Measurements from ENCODE around the gene CDC40.

The CDC40 gene

GRCh38 chr6:110188791-110189190, 8.6 kb downstream of the CDC40 start:
- Mint-ChIP-seq H3K4me3 (no peak overlapping the region), H3K4me1 (peaks cover 11% of the 10 kb centered on the region), H3K27me3 (no peaks in the 10 kb centered on the region), H3K9me3 (no peaks in the 10 kb centered on the region), H3K36me3 (peaks cover 5% of the 10 kb centered on the region), H3K27ac (no peak overlapping the region)
- no peak for ATAC-seq

GRCh38 chr6:110190726-110191125, 10.5 kb downstream of the CDC40 start:
- Mint-ChIP-seq H3K27me3 (no peaks in the 10 kb centered on the region), H3K9me3 (no peaks in the 10 kb centered on the region), H3K27ac (no peak overlapping the region), H3K4me3 (no peak overlapping the region), H3K36me3 (peaks cover 12% of the 10 kb centered on the region), H3K4me1 (peaks cover 10% of the 10 kb centered on the region)
- no peak for ATAC-seq

GRCh38 chr6:110191477-110191876, 11.2 kb downstream of the CDC40 start:
- no peaks in the 10 kb centered on the region for H3K9me3 Mint-ChIP-seq
- H3K27me3 Mint-ChIP-seq: no peaks in the 10 kb centered on the region
- H3K4me3 Mint-ChIP-seq: no peak overlapping the region
- peaks cover 12% of the 10 kb centered on the region for H3K36me3 Mint-ChIP-seq
- no peak for ATAC-seq
- H3K27ac Mint-ChIP-seq: no peak overlapping the region
- peaks cover 6% of the 10 kb centered on the region for H3K4me1 Mint-ChIP-seq

GRCh38 chr6:110195639-110196038, 15.4 kb downstream of the CDC40 start:
- H3K4me1 Mint-ChIP-seq: peaks cover 8% of the 10 kb centered on the region
- no peaks in the 10 kb centered on the region for H3K9me3 Mint-ChIP-seq
- H3K27me3 Mint-ChIP-seq: no peaks in the 10 kb centered on the region
- no peak overlapping the region for H3K4me3 Mint-ChIP-seq
- no peak overlapping the region for H3K27ac Mint-ChIP-seq
- peaks cover 23% of the 10 kb centered on the region for H3K36me3 Mint-ChIP-seq
- no peak for ATAC-seq

GRCh38 chr6:110196874-110197273, 16.6 kb downstream of the CDC40 start:
- H3K36me3 Mint-ChIP-seq: peaks cover 23% of the 10 kb centered on the region
- H3K27me3 Mint-ChIP-seq: no peaks in the 10 kb centered on the region
- H3K9me3 Mint-ChIP-seq: no peaks in the 10 kb centered on the region
- no peak overlapping the region for H3K4me3 Mint-ChIP-seq
- peaks cover 10% of the 10 kb centered on the region for H3K4me1 Mint-ChIP-seq
- no peak for ATAC-seq
- H3K27ac Mint-ChIP-seq: no peak overlapping the region

- H3K4me3 Mint-ChIP-seq: no peak overlapping the region
- H3K9me3 Mint-ChIP-seq: no peaks in the 10 kb centered on the region
- H3K4me1 Mint-ChIP-seq: peaks cover 16% of the 10 kb centered on the region
- no peak overlapping the region for H3K27ac Mint-ChIP-seq
- H3K27me3 Mint-ChIP-seq: no peaks in the 10 kb centered on the region
- peaks cover 21% of the 10 kb centered on the region for H3K36me3 Mint-ChIP-seq
- no peak for ATAC-seq
Observed at GRCh38 chr6:110198561-110198960, 18.3 kb downstream of the CDC40 start.

GRCh38 chr6:110201151-110201884, 21.1 kb downstream of the CDC40 start:
- ATAC-seq: no peak
- no peaks in the 10 kb centered on the region for H3K9me3 Mint-ChIP-seq
- peaks cover 32% of the 10 kb centered on the region for H3K4me1 Mint-ChIP-seq
- no peak overlapping the region for H3K27ac Mint-ChIP-seq
- H3K4me3 Mint-ChIP-seq: no peak overlapping the region
- no peaks in the 10 kb centered on the region for H3K27me3 Mint-ChIP-seq
- H3K36me3 Mint-ChIP-seq: peaks cover 11% of the 10 kb centered on the region

- Mint-ChIP-seq H3K36me3 (peaks cover 21% of the 10 kb centered on the region), H3K27ac (no peak overlapping the region), H3K4me1 (peaks cover 29% of the 10 kb centered on the region), H3K9me3 (no peaks in the 10 kb centered on the region), H3K27me3 (no peaks in the 10 kb centered on the region), H3K4me3 (no peak overlapping the region)
- ATAC-seq: no peak
Observed at GRCh38 chr6:110207652-110208051, 27.4 kb downstream of the CDC40 start.

- Mint-ChIP-seq H3K9me3 (no peaks in the 10 kb centered on the region), H3K27ac (no peak overlapping the region), H3K27me3 (no peaks in the 10 kb centered on the region), H3K4me1 (no peaks in the 10 kb centered on the region), H3K36me3 (peaks cover 43% of the 10 kb centered on the region), H3K4me3 (no peak overlapping the region)
- no peak for ATAC-seq
Observed at GRCh38 chr6:110211753-110212152, 31.5 kb downstream of the CDC40 start.

GRCh38 chr6:110214338-110214737, 34.1 kb downstream of the CDC40 start:
- H3K36me3 Mint-ChIP-seq: peaks cover 57% of the 10 kb centered on the region
- H3K27ac Mint-ChIP-seq: no peak overlapping the region
- ATAC-seq: no peak

GRCh38 chr6:110216140-110216539, 35.9 kb downstream of the CDC40 start:
- no peak overlapping the region for H3K27ac Mint-ChIP-seq

More at GRCh38 chr6:110214338-110214737, 34.1 kb downstream of the CDC40 start:
- H3K4me1 Mint-ChIP-seq: no peaks in the 10 kb centered on the region
- no peaks in the 10 kb centered on the region for H3K9me3 Mint-ChIP-seq
- H3K27me3 Mint-ChIP-seq: no peaks in the 10 kb centered on the region
- no peak overlapping the region for H3K4me3 Mint-ChIP-seq

GRCh38 chr6:110217266-110217665, 37.0 kb downstream of the CDC40 start:
- ATAC-seq: no peak
- no peak overlapping the region for H3K27ac Mint-ChIP-seq
- no peaks in the 10 kb centered on the region for H3K4me1 Mint-ChIP-seq
- H3K36me3 Mint-ChIP-seq: peaks cover 60% of the 10 kb centered on the region
- H3K9me3 Mint-ChIP-seq: no peaks in the 10 kb centered on the region
- H3K4me3 Mint-ChIP-seq: no peak overlapping the region
- H3K27me3 Mint-ChIP-seq: no peaks in the 10 kb centered on the region

More at GRCh38 chr6:110216140-110216539, 35.9 kb downstream of the CDC40 start:
- H3K9me3 Mint-ChIP-seq: no peaks in the 10 kb centered on the region
- no peak for ATAC-seq
- no peak overlapping the region for H3K4me3 Mint-ChIP-seq
- H3K36me3 Mint-ChIP-seq: peaks cover 55% of the 10 kb centered on the region
- H3K27me3 Mint-ChIP-seq: no peaks in the 10 kb centered on the region
- no peaks in the 10 kb centered on the region for H3K4me1 Mint-ChIP-seq

- H3K27me3 Mint-ChIP-seq: no peaks in the 10 kb centered on the region
- no peak overlapping the region for H3K27ac Mint-ChIP-seq
- H3K36me3 Mint-ChIP-seq: peaks cover 58% of the 10 kb centered on the region
- H3K4me3 Mint-ChIP-seq: no peak overlapping the region
- no peaks in the 10 kb centered on the region for H3K9me3 Mint-ChIP-seq
- no peaks in the 10 kb centered on the region for H3K4me1 Mint-ChIP-seq
- ATAC-seq: no peak
Observed at GRCh38 chr6:110221738-110222137, 41.5 kb downstream of the CDC40 start.

GRCh38 chr6:110226261-110226660, 46.0 kb downstream of the CDC40 start:
- no peaks in the 10 kb centered on the region for H3K9me3 Mint-ChIP-seq
- H3K27ac Mint-ChIP-seq: peak overlapping the region; percentile 61
- H3K27me3 Mint-ChIP-seq: no peaks in the 10 kb centered on the region
- peaks cover 32% of the 10 kb centered on the region for H3K36me3 Mint-ChIP-seq
- H3K4me3 Mint-ChIP-seq: no peak overlapping the region
- ATAC-seq: no peak
- H3K4me1 Mint-ChIP-seq: no peaks in the 10 kb centered on the region

- Mint-ChIP-seq H3K27ac (peak overlapping the region; percentile 48), H3K27me3 (no peaks in the 10 kb centered on the region), H3K4me3 (no peak overlapping the region), H3K36me3 (peaks cover 17% of the 10 kb centered on the region), H3K9me3 (no peaks in the 10 kb centered on the region), H3K4me1 (no peaks in the 10 kb centered on the region)
- ATAC-seq: no peak
Observed at GRCh38 chr6:110232450-110232849, 52.2 kb downstream of the CDC40 start.

GRCh38 chr6:110233770-110234374, 53.6 kb downstream of the CDC40 start:
- no peaks in the 10 kb centered on the region for H3K4me1 Mint-ChIP-seq
- H3K27ac Mint-ChIP-seq: peak overlapping the region; percentile 14
- H3K36me3 Mint-ChIP-seq: peaks cover 24% of the 10 kb centered on the region
- no peaks in the 10 kb centered on the region for H3K27me3 Mint-ChIP-seq
- H3K4me3 Mint-ChIP-seq: no peak overlapping the region
- H3K9me3 Mint-ChIP-seq: no peaks in the 10 kb centered on the region
- peak; percentile 59 for ATAC-seq
